Measurements from ENCODE around the gene DLGAP5. TPM values are rescaled to one million over a fixed set of nuclear protein-coding genes. Genes with fewer than 3 reads are reported as not detected.

Gene DLGAP5
- 5.1 and 7.6 TPM in 2 replicates for total RNA-seq

GRCh38 chr14:55191203-55192053 is at the start of gene DLGAP5:
Gene DLGAP5, minus strand, starts transcription at chr14:55191585. Its CDS starts 2,406 bp downstream, at chr14:55189179.

GRCh38 chr14:55129086-55129427 is 62.3 kb downstream of the DLGAP5 start, which contains the start of gene LGALS3:
Gene LGALS3, plus strand, starts transcription at chr14:55129252. Its CDS starts 8,122 bp downstream, at chr14:55137374.

Other genes with a start within 250 kb of the DLGAP5 start
- 3.5 and 5.2 TPM in 2 replicates for gene WDHD1, start 164.5 kb downstream of the DLGAP5 start, total RNA-seq
- 17.0 TPM in 2 replicates for gene SOCS4, start 164.3 kb downstream of the DLGAP5 start, total RNA-seq
- 15.5 and 20.3 TPM in 2 replicates for gene MAPK1IP1L, start 139.9 kb downstream of the DLGAP5 start, total RNA-seq
- 82.6 and 115 TPM in 2 replicates for gene LGALS3, start 62.3 kb downstream of the DLGAP5 start, total RNA-seq
- 23.4 and 26.5 TPM in 2 replicates for gene FBXO34, start 79.8 kb upstream of the DLGAP5 start, total RNA-seq
- gene ATG14, start 220.2 kb upstream of the DLGAP5 start, total RNA-seq = 14.1 and 16.3 TPM in 2 replicates
- not detected in 2 replicates for gene TBPL2, start 249.0 kb upstream of the DLGAP5 start, total RNA-seq